Lower lobe of right lung (tissue), 2 donors: ENCODE results near the gene EML2. TPM values are rescaled to one million over a fixed set of nuclear protein-coding genes. Genes with fewer than 3 reads are reported as not detected.

Experiments
- ATAC-seq, 2 donors: fragments of 200-7000 bp; cut with Tn5 transposase; one replicate each; pipeline ENCODE4 v1.9.1; 2020 to 2022; ENCODE audit warnings: mild to moderate bottlenecking in 2 of 2, moderate library complexity in 2 of 2
- DNase-seq: peaks from one replicate; pipeline ENCODE4 v3.0.0-alpha.2; 2020
- H3K27ac ChIP-seq: fragments of 200-600 bp; one replicate; pipeline ENCODE4 v1.8.0; 2022
- H3K27me3 ChIP-seq: fragments of 200-600 bp; one replicate; pipeline ENCODE4 v1.8.0; 2022; ENCODE audit warnings: low read depth
- H3K36me3 ChIP-seq: fragments of 200-600 bp; one replicate; pipeline ENCODE4 v1.8.0; 2022; ENCODE audit warnings: mild to moderate bottlenecking
- H3K4me1 ChIP-seq: fragments of 200-600 bp; one replicate; pipeline ENCODE4 v1.8.0; 2022
- H3K4me3 ChIP-seq: fragments of 200-600 bp; one replicate; pipeline ENCODE4 v1.8.0; 2022; ENCODE audit warnings: mild to moderate bottlenecking
- H3K9me3 ChIP-seq: fragments of 200-600 bp; one replicate; pipeline ENCODE4 v1.8.0; 2022
- CTCF ChIP-seq: fragments of 200-600 bp; IDR thresholded peaks from one replicate; pipeline ENCODE4 v1.8.0; 2022; ENCODE audit warnings: antibody characterized with exemption, mild to moderate bottlenecking
- intact Hi-C: fragments of 100-400 bp; cut with DNase I; formaldehyde crosslinking; loops from one replicate; pipeline ENCODE4 v1.11.0; 2022
- total RNA-seq: library from RNA; stranded (reverse); fragmentation: NEBNext Ultra II Directional; extraction: Animal tissue kit (Norgen Biotek cat#: 25700); gene quantifications from one replicate; pipeline ENCODE4 v1.2.1, GENCODE V29; 2021
- donor health status: DM: no; HTN: yes; CAD: no; lungs with severe emphysema.

Gene EML2
- total RNA-seq, 1 donor from 2014 or later, result 51.4 TPM

- H3K36me3 ChIP-seq, result no peaks in the 10 kb centered on the region
- ATAC-seq, result no peak
- intact Hi-C loops, result no loop called here
- no peaks in the 10 kb centered on the region for H3K27me3 ChIP-seq
- TF ChIP-seq CTCF, result no peak
- peaks cover 16% of the 10 kb centered on the region for H3K4me1 ChIP-seq
- DNase-seq, result no peak
- no peaks in the 10 kb centered on the region for H3K9me3 ChIP-seq
- peak overlapping the region; percentile 77 for H3K4me3 ChIP-seq
- peak overlapping the region; percentile 93 for H3K27ac ChIP-seq
Observed at GRCh38 chr19:45585158-45585577, 54.0 kb downstream of the EML2 start.

- no peaks in the 10 kb centered on the region for H3K36me3 ChIP-seq
- H3K4me1 ChIP-seq, result peaks cover 16% of the 10 kb centered on the region
- no peaks in the 10 kb centered on the region for H3K27me3 ChIP-seq
- H3K9me3 ChIP-seq, result no peaks in the 10 kb centered on the region
- intact Hi-C loops, result no loop called here
- peak within 1 kb of the TSS; percentile 93 for H3K27ac ChIP-seq
- TF ChIP-seq CTCF, result no peak
- H3K4me3 ChIP-seq, result peak within 1 kb of the TSS; percentile 77
- ATAC-seq (peak; percentile 97 to 98), DNase-seq (peak; percentile 100)
Observed at GRCh38 chr19:45584332-45585157, 54.7 kb downstream of the EML2 start, which contains the start of gene OPA3. Gene OPA3, minus strand, starts transcription at chr19:45584802. Its CDS starts 38 bp downstream, at chr19:45584764.

- no peak for TF ChIP-seq CTCF
- H3K4me1 ChIP-seq, result peaks cover 34% of the 10 kb centered on the region
- H3K9me3 ChIP-seq, result no peaks in the 10 kb centered on the region
- ATAC-seq, result no peak
- H3K36me3 ChIP-seq, result no peaks in the 10 kb centered on the region
- H3K27ac ChIP-seq, result no peak overlapping the region
- no peak for DNase-seq
- no peaks in the 10 kb centered on the region for H3K27me3 ChIP-seq
- H3K4me3 ChIP-seq, result no peak overlapping the region
- intact Hi-C loops, result no loop called here
Observed at GRCh38 chr19:45581576-45581975, 57.6 kb downstream of the EML2 start.

GRCh38 chr19:45578861-45579260, 60.3 kb downstream of the EML2 start:
- Histone ChIP-seq H3K27ac (no peak overlapping the region), H3K9me3 (no peaks in the 10 kb centered on the region), H3K36me3 (no peaks in the 10 kb centered on the region), H3K4me3 (no peak overlapping the region), H3K27me3 (no peaks in the 10 kb centered on the region), H3K4me1 (peaks cover 28% of the 10 kb centered on the region)
- DNase-seq, result no peak
- ATAC-seq, result no peak
- TF ChIP-seq CTCF, result no peak
- intact Hi-C loops, result no loop called here

- no peaks in the 10 kb centered on the region for H3K27me3 ChIP-seq
- peak; percentile 64 to 73 for ATAC-seq
- H3K4me1 ChIP-seq, result peaks cover 18% of the 10 kb centered on the region
- DNase-seq, result no peak
- no peaks in the 10 kb centered on the region for H3K36me3 ChIP-seq
- peak overlapping the region; percentile 24 for H3K27ac ChIP-seq
- no peaks in the 10 kb centered on the region for H3K9me3 ChIP-seq
- intact Hi-C loops, result no loop called here
- no peak for TF ChIP-seq CTCF
- no peak overlapping the region for H3K4me3 ChIP-seq
Observed at GRCh38 chr19:45577111-45577905, 61.9 kb downstream of the EML2 start.
